ENCODE measurements around the gene LOXL4.

- TF ChIP-seq CTCF (conservative IDR thresholded peaks at IDR 0.05; ENCODE audit: low read length) (no peak), EZH2phosphoT487 (IDR thresholded peaks at IDR 0.05; ENCODE audit: borderline replicate concordance, low read depth, low read length) (no peak)
These were observed 15.5 kb downstream of the LOXL4 start for GRCh38 chr10:98252464-98252863.

All from OCI-LY7 (cell line).